ENCODE measurements around the gene CPSF7.
"Not testable (repeated sequence)": the region's sequence is repeated elsewhere in the genome, so short reads cannot be mapped to it uniquely, and the experiment has no call there.

CPSF7 gene

DNA sequence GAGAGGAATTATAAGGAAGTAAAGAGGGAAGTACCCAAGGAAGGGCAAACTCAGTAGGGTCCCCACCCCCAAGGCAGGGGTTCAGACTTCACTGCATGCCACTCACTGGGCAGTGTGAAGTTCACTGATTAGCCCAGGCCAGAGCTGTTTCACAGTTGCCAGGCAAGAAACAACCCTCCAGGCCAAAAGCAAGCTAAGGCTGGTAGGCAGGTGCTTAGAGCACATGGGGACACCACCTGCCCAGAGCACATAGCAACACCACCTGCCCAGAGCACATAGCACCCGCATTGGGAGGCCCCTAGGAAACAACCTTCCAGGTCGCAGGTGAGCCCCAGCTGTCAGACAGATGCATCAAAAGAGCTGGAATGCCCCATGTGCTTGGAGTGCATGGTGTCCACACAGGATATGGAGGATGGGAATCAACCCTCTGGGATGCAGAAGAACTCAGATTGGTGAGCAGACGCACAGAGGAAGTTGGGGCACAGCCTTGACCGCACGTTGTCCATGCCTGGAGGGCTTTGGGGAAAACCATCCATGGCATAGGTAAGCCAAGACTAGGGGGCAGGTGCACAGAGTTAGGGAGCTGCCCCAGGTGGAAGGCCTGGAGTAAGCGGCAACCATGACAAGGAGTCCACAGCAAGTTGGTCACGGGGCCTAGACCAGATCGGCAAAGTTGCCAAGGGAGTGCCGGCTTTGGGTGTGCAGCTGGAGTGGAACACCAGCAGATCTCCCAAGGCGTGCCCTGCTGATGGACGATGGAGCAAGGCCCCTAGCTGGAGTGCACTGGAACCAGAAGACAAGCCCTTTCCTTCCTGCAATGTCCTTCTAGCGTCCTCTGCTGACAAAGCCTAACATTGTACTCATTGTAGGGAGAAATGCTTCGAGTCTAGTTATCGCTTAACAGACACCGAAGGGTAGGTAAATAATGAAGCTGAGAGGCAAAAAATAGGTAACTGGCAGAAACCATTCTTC is 45.2 kb downstream of the CPSF7 start:
- peak; percentile 67 for DNase-seq (ENCODE audit: low spot score)

DNA sequence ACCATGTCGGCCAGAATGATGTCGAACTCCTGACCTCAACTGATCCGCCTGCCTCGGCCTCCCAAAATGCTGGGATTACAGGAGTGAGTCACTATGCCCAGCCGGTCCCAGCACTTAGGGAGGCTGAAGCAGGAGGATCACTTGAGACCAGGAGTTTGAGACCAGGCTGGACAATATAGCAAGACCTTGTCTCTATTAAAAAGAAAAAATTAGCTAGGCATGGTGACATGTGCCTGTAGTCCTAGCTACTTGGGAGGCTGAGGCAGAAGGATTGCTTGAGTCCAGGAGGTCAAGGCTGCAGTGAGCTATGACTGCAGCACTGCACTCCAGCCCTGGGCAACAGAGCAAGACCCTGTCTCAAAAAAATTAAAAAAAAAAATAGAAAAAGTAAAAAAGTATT is 45.9 kb downstream of the CPSF7 start:
- not testable (repeated sequence) for DNase-seq (ENCODE audit: low spot score)

DNA sequence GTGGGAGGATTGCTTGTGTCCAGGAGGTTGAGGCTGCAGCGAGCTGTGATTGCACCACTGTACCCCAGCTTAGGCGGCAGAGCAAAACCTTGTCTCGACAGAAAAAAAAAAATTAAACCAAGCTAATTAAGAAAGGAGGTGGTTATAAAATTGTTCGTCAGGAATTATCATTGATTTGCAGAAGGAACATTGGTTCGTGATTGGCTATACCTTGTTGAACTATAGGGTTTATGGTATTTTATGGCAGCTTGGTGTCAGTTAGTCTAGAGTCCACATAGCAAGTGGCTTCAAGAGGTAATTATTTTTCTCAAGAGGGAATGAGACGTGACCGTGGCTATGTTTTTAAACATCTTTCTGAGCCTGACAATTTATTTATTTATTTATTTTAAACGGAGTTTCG is 48.9 kb downstream of the CPSF7 start:
- no peak for DNase-seq (ENCODE audit: low spot score)

DNA sequence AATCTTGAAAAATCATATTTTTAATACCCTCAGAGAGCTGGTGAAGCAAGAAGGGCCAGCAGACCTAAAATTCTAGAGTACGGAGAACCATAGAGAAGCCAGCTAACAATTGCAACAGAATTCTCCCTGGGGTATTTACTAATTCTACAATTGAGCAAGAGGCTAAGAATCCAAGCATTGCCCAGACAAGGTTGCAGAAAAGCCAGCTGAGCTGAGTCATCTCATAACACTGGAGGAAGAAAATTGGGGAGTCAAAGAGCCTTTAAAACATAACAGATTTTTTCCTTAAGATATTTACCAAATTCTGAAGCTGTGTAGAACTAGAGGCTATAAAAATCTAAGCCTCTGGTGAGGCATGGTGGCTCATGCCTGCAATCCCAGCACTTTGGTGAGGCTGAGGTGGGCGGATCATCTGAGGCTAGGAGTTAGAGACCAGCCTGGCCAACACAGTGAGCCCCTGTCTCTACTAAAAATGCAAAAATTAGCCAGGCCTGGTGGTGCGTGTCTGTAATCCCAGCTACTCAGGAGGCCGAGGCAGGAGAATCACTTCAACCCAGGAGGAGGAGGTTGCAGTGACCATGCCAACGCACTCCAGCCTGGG is 51.0 kb downstream of the CPSF7 start:
- DNase-seq (ENCODE audit: low spot score), result no peak

GRCh38 chr11:61377461-61378160 is 52.2 kb downstream of the CPSF7 start:
- DNase-seq (ENCODE audit: low spot score), result no peak

GRCh38 chr11:61375761-61376108 is 54.0 kb downstream of the CPSF7 start:
- no peak for DNase-seq (ENCODE audit: low spot score)

GRCh38 chr11:61372659-61373420 is 56.9 kb downstream of the CPSF7 start:
- no peak for DNase-seq (ENCODE audit: low spot score)

- no peak for DNase-seq (ENCODE audit: low spot score)
Measured at GRCh38 chr11:61370349-61371005, 59.3 kb downstream of the CPSF7 start.

- no peak for DNase-seq (ENCODE audit: low spot score)
Measured at GRCh38 chr11:61369372-61370348, 60.1 kb downstream of the CPSF7 start.

- DNase-seq (ENCODE audit: low spot score), result no peak
Measured at GRCh38 chr11:61368646-61369045, 61.1 kb downstream of the CPSF7 start.

DNA sequence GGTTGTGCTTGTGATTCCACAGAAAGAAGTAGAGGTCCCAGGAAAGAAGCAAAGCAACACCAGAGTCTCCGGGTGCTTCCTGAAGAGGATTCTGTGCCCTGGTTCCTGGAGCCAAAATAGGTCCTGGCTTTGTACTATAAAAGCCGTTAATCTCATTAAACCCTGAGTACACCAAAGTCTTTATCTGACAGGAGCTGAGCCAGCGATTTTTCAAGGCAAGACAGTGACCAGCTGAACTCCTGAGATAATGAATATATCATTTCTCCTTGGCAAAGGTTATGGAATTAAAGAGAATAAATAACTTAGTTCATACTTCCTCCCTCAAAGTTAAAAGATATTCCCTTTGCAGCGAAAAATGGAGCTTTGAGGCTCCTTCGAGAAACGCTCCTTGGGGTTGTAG is 62.4 kb downstream of the CPSF7 start:
- DNase-seq (ENCODE audit: low spot score), result no peak

GRCh38 chr11:61364012-61364675 is 65.6 kb downstream of the CPSF7 start:
- DNase-seq (ENCODE audit: low spot score), result no peak

DNA sequence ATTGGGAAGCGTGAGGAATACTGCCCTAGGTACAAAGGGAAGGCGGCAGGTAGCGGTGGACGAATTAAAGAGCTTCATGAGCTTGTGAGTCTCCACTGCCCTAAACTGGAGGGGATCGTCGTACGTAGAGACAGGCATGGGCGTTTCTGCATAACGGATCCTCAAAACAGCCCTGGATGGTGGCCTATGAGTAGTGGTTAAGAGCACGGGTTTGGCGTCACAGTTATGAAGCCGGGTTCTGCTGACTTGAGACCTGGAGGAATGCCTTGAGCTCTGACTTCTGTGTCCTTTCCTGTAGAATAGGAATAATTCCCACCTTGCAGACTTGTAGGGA is 67.3 kb downstream of the CPSF7 start:
- no peak for DNase-seq (ENCODE audit: low spot score)

GRCh38 chr11:61361741-61362541 is 67.8 kb downstream of the CPSF7 start, which contains the start of the genes CYB561A3 and TMEM138:
CYB561A3 (minus strand) TSS chr11:61361882; CDS start chr11:61356713, 5,169 bp downstream.
TMEM138 (plus strand) TSS chr11:61362374; CDS start chr11:61364391, 2,017 bp downstream.
- DNase-seq (ENCODE audit: low spot score), result peak; percentile 95

- DNase-seq (ENCODE audit: low spot score), result peak; percentile 16
Measured at GRCh38 chr11:61361237-61361740, 68.5 kb downstream of the CPSF7 start.

GRCh38 chr11:61359516-61359915 is 70.3 kb downstream of the CPSF7 start:
- DNase-seq (ENCODE audit: low spot score), result no peak

GRCh38 chr11:61358566-61358965 is 71.2 kb downstream of the CPSF7 start:
- no peak for DNase-seq (ENCODE audit: low spot score)

DNA sequence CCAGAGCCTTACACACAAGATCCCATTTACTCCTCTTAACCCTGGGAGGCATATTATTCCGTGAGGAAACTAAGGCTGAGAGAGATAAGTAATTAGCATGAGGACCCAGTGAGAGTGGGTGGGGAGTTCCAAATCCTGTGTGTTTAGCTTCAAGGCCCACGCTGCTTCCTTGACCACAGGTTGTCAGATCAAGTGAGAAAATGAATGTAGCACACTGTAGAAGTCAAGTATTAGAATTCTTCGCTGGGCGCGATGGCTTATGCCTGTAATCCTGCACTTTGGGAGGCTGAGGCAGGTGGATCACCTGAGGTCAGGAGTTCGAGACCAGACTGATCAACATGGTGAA is 71.9 kb downstream of the CPSF7 start:
- DNase-seq (ENCODE audit: low spot score), result no peak
